NCI-H2227 (cell line): ENCODE results near the gene MRPL19.
A peak's percentile ranks its signal among the peaks of the same experiment; 100 is the strongest.

Experiments
- DNase-seq: peaks from one replicate; lab custom pipeline; 2025; ENCODE audit not compliant: unreplicated experiment; lab: John Stamatoyannopoulos, UW

MRPL19 gene

DNA sequence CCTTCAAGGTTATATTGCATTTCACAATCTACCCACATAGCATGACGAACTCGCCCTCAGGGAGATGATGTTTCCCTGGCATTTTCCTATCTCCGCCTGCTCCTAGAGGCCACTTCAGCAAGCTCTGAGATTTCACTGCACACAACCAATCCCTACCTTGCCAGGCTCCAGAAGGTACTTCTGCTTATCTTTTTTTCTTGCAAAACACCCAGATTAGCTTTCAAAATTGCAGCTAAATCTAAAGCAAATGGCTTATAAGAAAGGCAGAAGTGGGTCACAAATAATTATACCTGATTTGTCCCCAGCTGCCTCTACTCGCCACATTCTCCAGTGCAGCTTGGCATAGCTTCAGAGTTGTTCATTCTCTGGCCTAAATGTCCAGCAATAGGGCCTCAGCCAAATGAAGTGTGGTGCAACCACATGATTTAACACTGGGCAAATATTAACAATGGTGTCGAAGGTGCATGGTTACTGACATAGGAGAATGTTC, 32.4 kb upstream of the MRPL19 start:
- no peak for DNase-seq

GRCh38 chr2:75616406-75616805, 30.2 kb upstream of the MRPL19 start:
- DNase-seq: no peak

DNA sequence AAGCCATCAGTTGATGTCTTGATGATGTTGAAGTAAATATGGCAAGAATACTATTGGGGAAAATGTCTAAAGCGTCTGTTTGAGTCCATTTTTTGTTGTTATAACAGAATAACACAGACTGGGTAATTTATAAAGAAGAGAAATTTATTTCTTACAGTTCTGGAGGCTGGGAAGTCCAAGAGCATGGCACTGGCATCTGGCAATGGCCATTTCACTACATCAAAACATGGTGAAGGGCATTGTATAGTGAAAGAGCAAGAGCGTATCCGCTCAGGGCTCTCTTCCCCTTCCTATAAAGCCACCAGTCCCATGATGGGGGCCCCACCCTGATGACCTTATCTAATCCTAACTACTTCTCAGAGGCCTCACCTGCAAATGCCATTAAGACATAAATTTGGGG, 29.6 kb upstream of the MRPL19 start:
- DNase-seq: no peak

- DNase-seq: no peak
These were observed 26.4 kb upstream of the MRPL19 start for GRCh38 chr2:75619956-75620740.

DNA sequence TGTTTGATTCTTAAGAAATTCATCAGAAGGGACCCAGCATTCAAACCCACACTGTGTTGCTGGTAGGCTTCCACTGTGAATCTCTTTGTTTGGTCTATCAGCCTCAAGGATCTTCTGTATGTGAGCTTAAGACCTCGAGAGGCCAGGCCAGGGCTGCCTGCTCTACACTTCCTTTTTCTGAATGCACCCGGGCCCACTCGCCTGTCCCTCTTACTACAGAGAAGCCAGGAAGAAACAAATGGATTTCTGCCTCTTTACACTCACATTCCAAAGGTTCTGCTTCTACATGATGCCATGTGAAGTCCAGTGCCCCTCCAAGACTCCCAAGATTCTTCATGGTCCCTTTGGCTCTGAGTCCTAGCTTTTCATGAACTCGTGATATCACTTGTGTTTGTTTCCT, 25.4 kb upstream of the MRPL19 start:
- no peak for DNase-seq

DNA sequence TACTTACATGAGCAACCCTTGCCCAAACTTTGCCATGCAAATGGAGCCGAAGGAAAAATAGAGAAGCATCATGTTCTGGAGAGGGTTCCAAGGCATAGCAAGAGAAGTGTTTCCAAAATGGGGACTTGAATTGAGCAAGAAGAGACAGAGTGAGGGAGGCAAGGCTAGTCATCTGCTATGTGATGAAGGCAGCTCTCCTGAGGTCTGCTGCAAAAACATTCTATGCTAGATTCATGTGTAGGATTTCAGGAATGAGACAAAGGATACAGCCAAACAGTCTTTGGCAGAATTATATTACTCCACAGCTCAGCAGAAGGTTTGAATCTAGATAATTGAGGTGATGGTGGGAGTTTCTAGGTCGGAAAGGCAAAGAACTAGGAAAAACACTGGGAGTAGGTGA, 24.1 kb upstream of the MRPL19 start:
- DNase-seq: no peak

GRCh38 chr2:75622929-75623328, 23.7 kb upstream of the MRPL19 start:
- no peak for DNase-seq

- DNase-seq: peak; percentile 87
These were observed 18.6 kb upstream of the MRPL19 start for GRCh38 chr2:75627902-75628504.

GRCh38 chr2:75632091-75632701, 14.4 kb upstream of the MRPL19 start:
- DNase-seq: no peak

- no peak for DNase-seq
These were observed 13.8 kb upstream of the MRPL19 start for GRCh38 chr2:75632813-75633212.

DNA sequence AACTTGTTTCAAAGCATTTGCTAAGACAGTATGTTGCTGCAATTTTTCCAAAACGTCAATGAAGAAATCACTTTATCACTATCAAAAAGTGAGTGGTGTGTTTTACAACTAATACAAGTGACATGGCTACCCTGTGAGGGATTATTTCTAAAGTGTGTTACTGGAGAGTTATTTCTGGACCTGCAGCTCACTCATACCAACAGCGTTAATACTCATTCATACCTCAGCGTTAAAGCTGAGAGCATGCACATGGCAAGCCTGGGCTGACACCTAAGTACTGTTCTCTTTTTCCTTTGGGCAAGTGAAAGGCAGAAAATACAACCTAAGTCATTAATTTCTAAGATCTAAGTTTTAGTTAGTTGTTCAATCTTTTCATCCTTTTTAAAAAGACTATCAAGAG, 13.0 kb upstream of the MRPL19 start:
- no peak for DNase-seq

DNA sequence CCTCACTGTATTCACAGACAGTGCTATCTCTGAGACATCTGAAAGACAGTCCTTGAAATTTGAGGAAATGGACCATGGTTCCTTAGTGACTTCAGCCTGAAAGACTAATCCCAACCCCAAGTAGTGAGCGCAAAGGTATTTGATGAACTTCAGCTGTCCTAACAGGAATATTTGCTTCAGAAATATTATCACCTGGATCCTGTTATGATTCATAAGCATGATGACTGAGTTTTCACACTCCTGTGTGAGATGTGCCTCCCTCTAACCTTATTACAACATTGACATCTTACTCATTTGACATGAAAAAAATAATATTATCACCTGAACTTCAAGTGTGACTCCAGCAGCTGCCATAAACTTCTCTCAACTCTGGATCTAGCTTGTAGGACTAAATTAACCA, 11.6 kb upstream of the MRPL19 start:
- no peak for DNase-seq

DNA sequence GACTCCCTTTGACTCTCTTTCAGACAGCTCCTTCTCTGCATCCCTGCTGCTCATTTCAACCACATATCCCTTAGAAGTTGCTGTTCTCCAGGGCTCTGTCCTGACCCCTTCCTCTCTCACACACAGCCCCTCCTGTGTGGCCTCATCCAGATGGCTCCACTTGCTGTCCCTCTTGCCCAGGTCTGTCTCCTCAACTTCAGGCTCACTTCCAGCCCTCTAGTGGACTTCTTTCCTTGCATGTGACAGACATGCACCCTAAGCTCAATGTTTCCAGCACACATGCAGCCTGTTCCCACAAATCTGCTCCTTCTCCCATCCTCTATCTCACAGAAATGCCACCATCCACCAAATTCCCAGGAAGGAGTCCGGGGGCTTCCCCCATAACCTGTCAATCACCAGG, 9.0 kb upstream of the MRPL19 start:
- no peak for DNase-seq

GRCh38 chr2:75640621-75641121, 5.9 kb upstream of the MRPL19 start:
- DNase-seq: peak; percentile 66

- no peak for DNase-seq
These were observed 5.0 kb upstream of the MRPL19 start for GRCh38 chr2:75641587-75641986.

DNA sequence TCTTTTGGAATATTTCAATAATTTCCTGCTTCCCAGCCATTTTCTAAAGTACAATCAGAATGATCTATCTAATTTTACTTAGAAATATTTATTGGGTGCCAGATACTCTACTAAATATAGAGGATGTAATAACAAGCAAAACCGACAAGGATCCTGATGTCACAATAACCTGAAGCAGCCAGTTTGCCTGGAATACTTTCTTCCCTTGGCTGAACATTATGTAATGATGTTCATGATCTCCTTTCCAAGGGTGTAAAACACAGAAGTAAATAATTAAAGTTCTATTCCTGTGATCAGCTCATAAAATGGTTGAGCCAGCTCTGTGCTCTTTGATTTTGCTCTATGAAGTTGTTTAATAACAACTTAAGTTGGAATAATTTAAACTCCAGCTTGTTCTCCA, 2.6 kb upstream of the MRPL19 start:
- no peak for DNase-seq

- DNase-seq: no peak
These were observed 940 bp upstream of the MRPL19 start for GRCh38 chr2:75645643-75646042.

DNA sequence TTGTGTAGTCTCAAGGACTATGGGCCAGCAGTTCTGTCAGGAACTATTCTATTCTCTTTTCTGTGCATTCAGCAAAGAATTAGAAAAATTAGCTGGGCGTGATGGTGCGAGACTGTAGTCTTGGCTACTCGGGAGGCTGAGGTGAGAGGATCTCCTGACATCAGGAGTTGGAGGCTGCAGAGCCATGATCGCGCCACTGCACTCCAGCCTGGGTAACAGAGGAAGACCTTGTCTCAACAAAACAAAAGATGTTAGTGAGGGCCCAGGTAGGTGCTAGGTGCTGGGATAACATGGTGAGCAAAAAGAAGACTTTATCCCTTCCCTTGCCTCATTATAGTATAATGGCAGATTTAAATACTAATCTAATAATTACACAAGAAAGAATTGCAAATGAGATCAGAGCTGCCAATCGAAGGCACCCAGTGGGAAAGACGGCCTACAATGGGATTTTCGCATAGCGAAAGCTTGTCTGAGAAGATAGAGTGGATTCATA, 447 bp upstream of the MRPL19 start:
- no peak for DNase-seq

GRCh38 chr2:75647771-75648170, 1.2 kb downstream of the MRPL19 start:
- no peak for DNase-seq

GRCh38 chr2:75654012-75654411, 7.4 kb downstream of the MRPL19 start:
- DNase-seq: no peak

- no peak for DNase-seq
These were observed 9.3 kb downstream of the MRPL19 start for GRCh38 chr2:75655861-75656260.

- DNase-seq: no peak
These were observed 10.0 kb downstream of the MRPL19 start for GRCh38 chr2:75656563-75656962.
